GM10266 (cell line): ENCODE results near the gene PRKCD.

Experiments
- DNase-seq: peaks from one replicate; pipeline ENCODE4 v3.0.0; 2012; ENCODE audit errors: extremely low spot score
- CTCF ChIP-seq: IDR thresholded peaks from 2 replicates; pipeline ENCODE4 v1.5.1; 2012; ENCODE audit warnings: mild to moderate bottlenecking, low read depth; ENCODE audit not compliant: control insufficient read depth, insufficient read depth; ENCODE audit errors: missing control alignments

The PRKCD gene

GRCh38 chr3:53181024-53181371 lies 20.0 kb downstream of the PRKCD start:
- TF ChIP-seq CTCF = no peak
- DNase-seq = no peak

- no peak for TF ChIP-seq CTCF
- no peak for DNase-seq
These were observed 20.5 kb downstream of the PRKCD start for GRCh38 chr3:53181528-53181927.

- no peak for TF ChIP-seq CTCF
- DNase-seq = no peak
These were observed 21.9 kb downstream of the PRKCD start for GRCh38 chr3:53182764-53183355.

GRCh38 chr3:53183514-53183913 lies 22.5 kb downstream of the PRKCD start:
- no peak for TF ChIP-seq CTCF
- DNase-seq = no peak

GRCh38 chr3:53184701-53185100 lies 23.7 kb downstream of the PRKCD start:
- no peak for DNase-seq
- no peak for TF ChIP-seq CTCF

GRCh38 chr3:53185761-53186465 lies 24.9 kb downstream of the PRKCD start:
- no peak for TF ChIP-seq CTCF
- no peak for DNase-seq

- DNase-seq = no peak
- no peak for TF ChIP-seq CTCF
These were observed 25.7 kb downstream of the PRKCD start for GRCh38 chr3:53186726-53187125.
